ENCODE results near the gene MRPL36. TPM values are rescaled to one million over a fixed set of nuclear protein-coding genes. Genes with fewer than 3 reads are reported as not detected.

Gene MRPL36
- total RNA-seq, 1 experiment from 2014 or later: 145 TPM

DNA sequence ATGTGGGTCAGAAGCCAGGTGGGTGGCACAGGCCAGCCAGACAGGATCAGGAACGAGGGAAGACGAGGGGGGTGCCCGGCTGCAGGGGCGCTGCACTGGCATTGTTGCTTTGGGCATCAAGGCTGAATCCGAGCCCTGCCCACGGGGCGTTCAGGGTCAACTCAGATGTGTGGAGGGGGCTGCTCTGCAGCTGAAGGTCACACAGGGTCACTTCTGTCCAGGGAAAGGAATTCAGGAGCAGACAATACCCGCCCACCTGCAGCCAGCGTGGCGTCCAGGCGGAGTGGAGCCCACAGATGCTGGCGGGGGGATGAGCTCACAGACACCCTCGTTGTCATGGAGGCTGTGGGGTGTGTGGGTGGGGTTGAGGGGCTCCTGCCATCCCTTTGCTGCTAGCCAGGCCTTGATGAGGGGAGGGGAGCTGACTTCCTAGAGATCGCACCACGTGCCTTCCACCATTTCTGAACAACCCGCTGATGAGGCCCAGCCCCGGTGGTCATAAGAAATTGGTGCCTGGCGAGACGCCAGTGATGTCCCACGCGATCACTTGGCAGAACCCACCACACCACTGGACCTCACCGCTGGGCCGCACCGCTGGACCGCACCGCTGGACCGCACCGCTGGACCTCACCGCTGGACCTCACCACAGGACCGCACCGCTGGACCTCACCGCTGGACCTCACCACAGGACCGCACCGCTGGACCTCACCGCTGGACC is 31.2 kb downstream of the MRPL36 start:
- CTCF ChIA-PET: no interaction called here
- TF ChIP-seq, protein P1, sequence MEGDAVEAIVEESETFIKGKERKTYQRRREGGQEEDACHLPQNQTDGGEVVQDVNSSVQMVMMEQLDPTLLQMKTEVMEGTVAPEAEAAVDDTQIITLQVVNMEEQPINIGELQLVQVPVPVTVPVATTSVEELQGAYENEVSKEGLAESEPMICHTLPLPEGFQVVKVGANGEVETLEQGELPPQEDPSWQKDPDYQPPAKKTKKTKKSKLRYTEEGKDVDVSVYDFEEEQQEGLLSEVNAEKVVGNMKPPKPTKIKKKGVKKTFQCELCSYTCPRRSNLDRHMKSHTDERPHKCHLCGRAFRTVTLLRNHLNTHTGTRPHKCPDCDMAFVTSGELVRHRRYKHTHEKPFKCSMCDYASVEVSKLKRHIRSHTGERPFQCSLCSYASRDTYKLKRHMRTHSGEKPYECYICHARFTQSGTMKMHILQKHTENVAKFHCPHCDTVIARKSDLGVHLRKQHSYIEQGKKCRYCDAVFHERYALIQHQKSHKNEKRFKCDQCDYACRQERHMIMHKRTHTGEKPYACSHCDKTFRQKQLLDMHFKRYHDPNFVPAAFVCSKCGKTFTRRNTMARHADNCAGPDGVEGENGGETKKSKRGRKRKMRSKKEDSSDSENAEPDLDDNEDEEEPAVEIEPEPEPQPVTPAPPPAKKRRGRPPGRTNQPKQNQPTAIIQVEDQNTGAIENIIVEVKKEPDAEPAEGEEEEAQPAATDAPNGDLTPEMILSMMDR (conservative IDR thresholded peaks at IDR 0.05): no peak
- no peak for TF ChIP-seq EZH2 (IDR thresholded peaks at IDR 0.05; ENCODE audit: low read depth)
- Histone ChIP-seq H3K27ac (no peak overlapping the region), H3K9me3 (ENCODE audit: insufficient read depth, low read depth) (no peaks in the 10 kb centered on the region), H3F3A (ENCODE audit: insufficient read depth, low read depth) (no peaks in the 10 kb centered on the region), H3K4me2 (no peak overlapping the region), H3K27me3 (ENCODE audit: insufficient read depth, low read depth) (peaks cover 95% of the 10 kb centered on the region), H2AFZ (no peak overlapping the region), H3K4me3 (no peak overlapping the region), H3K79me2 (ENCODE audit: low read depth) (no peaks in the 10 kb centered on the region), H3K36me3 (ENCODE audit: low read depth) (no peaks in the 10 kb centered on the region), H3K9me2 (ENCODE audit: insufficient read depth) (no peaks in the 10 kb centered on the region), H3K4me1 (replicated peaks; ENCODE audit: insufficient read depth) (no peaks in the 10 kb centered on the region), H4K20me1 (ENCODE audit: insufficient read depth) (0 out of 2 replicates have a peak, but pooled peaks cover 4% of the 10 kb centered on the region)
- no TSS peak for BruUV-seq (replicated peaks)
- intact Hi-C loops (cut with micrococcal nuclease; ENCODE audit: unreplicated experiment): no loop called here
- DNase-seq: no peak
- POLR2A ChIA-PET (ENCODE audit: unreplicated experiment): no interaction called here

DNA sequence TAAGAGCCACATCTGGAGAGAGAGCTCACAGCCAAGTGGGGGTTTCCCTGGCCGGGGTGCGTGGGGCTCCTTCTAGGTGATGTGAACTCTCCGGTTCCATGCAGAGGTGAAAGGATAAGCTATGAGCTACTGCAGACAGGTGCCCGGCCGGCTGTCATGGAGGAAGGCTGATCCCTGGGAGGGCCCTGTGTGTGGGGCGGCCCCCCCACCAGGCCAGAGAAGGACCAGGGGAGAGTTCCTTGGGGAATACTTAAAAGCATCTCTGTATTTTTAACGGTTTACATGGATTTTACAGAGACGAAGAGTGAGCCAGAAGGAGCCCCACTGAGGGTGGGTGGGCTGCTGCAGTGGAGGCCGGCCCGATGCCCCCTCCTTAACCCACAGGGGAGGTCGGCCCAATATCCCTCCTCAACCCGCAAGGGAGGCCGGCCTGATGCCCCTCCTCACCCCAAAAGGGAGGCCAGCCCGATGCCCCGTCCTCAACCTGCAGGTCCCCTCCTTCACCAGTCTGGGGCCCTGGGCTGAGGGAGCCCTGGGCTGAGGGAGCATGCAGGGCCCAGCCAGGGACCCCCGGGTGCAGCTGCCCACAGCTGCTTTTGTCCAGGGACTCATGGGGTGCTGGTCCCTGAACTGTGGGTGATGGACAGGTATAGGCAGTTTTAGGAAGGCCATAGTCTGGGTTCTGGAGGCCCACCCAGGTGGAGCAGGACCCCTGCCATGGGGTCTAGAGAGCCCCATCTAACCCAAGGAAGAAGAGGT is 31.9 kb downstream of the MRPL36 start:
- no peak overlapping the region for H2AFZ ChIP-seq
- ChIA-PET CTCF (no interaction called here), POLR2A (ENCODE audit: unreplicated experiment) (no interaction called here)
- peaks cover 96% of the 10 kb centered on the region for H3K27me3 ChIP-seq (ENCODE audit: insufficient read depth, low read depth)
- no peak overlapping the region for H3K4me2 ChIP-seq
- H4K20me1 ChIP-seq (ENCODE audit: insufficient read depth): no peaks in the 10 kb centered on the region
- no peak overlapping the region for H3K27ac ChIP-seq
- H3K4me3 ChIP-seq: no peak overlapping the region
- H3F3A ChIP-seq (ENCODE audit: insufficient read depth, low read depth): no peaks in the 10 kb centered on the region
- DNase-seq: no peak
- intact Hi-C loops (cut with micrococcal nuclease; ENCODE audit: unreplicated experiment): no loop called here
- H3K4me1 ChIP-seq (replicated peaks; ENCODE audit: insufficient read depth): no peaks in the 10 kb centered on the region
- no peaks in the 10 kb centered on the region for H3K36me3 ChIP-seq (ENCODE audit: low read depth)
- TF ChIP-seq EZH2 (IDR thresholded peaks at IDR 0.05; ENCODE audit: low read depth): 0 out of 2 replicates have a peak, but pooled peaks have one; percentile 78
- TF ChIP-seq, protein P1 (conservative IDR thresholded peaks at IDR 0.05): no peak
- no TSS peak for BruUV-seq (replicated peaks)
- no peaks in the 10 kb centered on the region for H3K79me2 ChIP-seq (ENCODE audit: low read depth)
- no peaks in the 10 kb centered on the region for H3K9me3 ChIP-seq (ENCODE audit: insufficient read depth, low read depth)
- H3K9me2 ChIP-seq (ENCODE audit: insufficient read depth): no peaks in the 10 kb centered on the region

DNA sequence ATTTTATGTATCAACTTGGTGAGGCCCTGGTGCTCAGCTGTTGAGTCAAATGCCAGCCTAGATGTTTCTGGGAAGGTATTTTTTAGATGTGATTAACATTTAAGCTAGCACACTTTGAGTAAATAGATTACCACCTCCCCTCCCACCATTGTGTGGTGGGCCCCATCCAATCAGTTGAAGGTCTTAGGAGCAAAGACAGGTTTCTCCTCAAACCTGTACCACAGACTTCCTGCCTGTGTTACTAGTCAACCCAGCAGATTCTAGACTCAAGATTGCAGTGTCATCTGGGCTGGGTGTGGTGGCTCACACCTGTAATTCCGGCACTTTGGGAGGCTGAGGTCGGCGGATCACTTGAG is 33.8 kb downstream of the MRPL36 start:
- H3K4me1 ChIP-seq (replicated peaks; ENCODE audit: insufficient read depth): no peaks in the 10 kb centered on the region
- CTCF ChIA-PET: no interaction called here
- POLR2A ChIA-PET (ENCODE audit: unreplicated experiment): no interaction called here
- intact Hi-C loops (cut with micrococcal nuclease; ENCODE audit: unreplicated experiment): no loop called here
- H3K27ac ChIP-seq: no peak overlapping the region
- no TSS peak for BruUV-seq (replicated peaks)
- no peaks in the 10 kb centered on the region for H3F3A ChIP-seq (ENCODE audit: insufficient read depth, low read depth)
- peaks cover 96% of the 10 kb centered on the region for H3K27me3 ChIP-seq (ENCODE audit: insufficient read depth, low read depth)
- no peaks in the 10 kb centered on the region for H3K9me2 ChIP-seq (ENCODE audit: insufficient read depth)
- no peaks in the 10 kb centered on the region for H3K9me3 ChIP-seq (ENCODE audit: insufficient read depth, low read depth)
- no peak overlapping the region for H3K4me3 ChIP-seq
- H3K4me2 ChIP-seq: no peak overlapping the region
- H2AFZ ChIP-seq: no peak overlapping the region
- no peaks in the 10 kb centered on the region for H3K79me2 ChIP-seq (ENCODE audit: low read depth)
- no peak for DNase-seq
- H4K20me1 ChIP-seq (ENCODE audit: insufficient read depth): no peaks in the 10 kb centered on the region
- no peaks in the 10 kb centered on the region for H3K36me3 ChIP-seq (ENCODE audit: low read depth)
- no peak for TF ChIP-seq EZH2 (IDR thresholded peaks at IDR 0.05; ENCODE audit: low read depth)
- TF ChIP-seq, protein P1 (conservative IDR thresholded peaks at IDR 0.05): no peak
